Measurements from ENCODE around the gene WDR13.

WDR13 gene

DNA sequence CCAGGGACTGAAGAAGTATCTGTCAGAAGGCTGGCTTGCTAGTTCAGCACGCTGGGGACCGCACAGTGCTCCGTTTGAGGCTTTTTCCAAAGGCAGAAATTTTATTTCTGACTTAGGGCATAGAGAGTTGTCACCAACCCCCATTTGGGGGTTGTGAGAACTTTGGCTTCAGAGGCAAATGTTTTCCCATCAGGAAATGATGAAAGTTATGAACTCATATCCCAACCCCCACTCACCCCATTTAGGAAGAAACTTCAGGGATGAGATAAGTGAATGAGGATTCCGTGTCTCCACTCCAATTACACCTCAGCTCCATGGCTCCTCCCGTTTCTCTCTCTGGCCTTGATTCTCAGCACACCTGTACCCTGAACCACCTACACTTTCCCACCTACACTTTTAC is 4.3 kb upstream of the WDR13 start:
- TF ChIP-seq, protein P1, sequence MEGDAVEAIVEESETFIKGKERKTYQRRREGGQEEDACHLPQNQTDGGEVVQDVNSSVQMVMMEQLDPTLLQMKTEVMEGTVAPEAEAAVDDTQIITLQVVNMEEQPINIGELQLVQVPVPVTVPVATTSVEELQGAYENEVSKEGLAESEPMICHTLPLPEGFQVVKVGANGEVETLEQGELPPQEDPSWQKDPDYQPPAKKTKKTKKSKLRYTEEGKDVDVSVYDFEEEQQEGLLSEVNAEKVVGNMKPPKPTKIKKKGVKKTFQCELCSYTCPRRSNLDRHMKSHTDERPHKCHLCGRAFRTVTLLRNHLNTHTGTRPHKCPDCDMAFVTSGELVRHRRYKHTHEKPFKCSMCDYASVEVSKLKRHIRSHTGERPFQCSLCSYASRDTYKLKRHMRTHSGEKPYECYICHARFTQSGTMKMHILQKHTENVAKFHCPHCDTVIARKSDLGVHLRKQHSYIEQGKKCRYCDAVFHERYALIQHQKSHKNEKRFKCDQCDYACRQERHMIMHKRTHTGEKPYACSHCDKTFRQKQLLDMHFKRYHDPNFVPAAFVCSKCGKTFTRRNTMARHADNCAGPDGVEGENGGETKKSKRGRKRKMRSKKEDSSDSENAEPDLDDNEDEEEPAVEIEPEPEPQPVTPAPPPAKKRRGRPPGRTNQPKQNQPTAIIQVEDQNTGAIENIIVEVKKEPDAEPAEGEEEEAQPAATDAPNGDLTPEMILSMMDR (IDR thresholded peaks at IDR 0.05; ENCODE audit: insufficient read depth, missing control alignments) = no peak
- FAIRE-seq (no peak), DNase-seq (ENCODE audit: insufficient read length, low spot score) (no peak)

DNA sequence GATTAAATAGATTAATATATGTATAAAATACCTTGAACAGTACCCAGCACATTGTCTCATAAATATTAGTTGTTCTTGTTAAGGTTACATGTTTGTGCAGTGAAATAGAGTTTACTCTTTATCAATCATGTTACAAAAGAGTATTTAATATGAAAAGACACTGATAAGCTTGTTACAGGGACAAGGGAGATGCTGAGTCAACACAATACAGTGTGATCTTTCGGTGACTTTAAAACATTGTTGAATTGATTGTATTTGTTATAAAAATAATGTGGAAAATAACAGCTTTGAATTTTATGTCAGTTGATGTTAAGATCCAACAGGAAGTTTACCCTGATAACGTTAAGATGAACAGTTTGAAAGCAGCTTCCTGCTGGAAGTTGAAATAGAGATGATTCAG is 1.4 kb upstream of the WDR13 start:
- FAIRE-seq (no peak), DNase-seq (ENCODE audit: insufficient read length, low spot score) (no peak)
- TF ChIP-seq, protein P1 (IDR thresholded peaks at IDR 0.05; ENCODE audit: insufficient read depth, missing control alignments) = no peak

DNA sequence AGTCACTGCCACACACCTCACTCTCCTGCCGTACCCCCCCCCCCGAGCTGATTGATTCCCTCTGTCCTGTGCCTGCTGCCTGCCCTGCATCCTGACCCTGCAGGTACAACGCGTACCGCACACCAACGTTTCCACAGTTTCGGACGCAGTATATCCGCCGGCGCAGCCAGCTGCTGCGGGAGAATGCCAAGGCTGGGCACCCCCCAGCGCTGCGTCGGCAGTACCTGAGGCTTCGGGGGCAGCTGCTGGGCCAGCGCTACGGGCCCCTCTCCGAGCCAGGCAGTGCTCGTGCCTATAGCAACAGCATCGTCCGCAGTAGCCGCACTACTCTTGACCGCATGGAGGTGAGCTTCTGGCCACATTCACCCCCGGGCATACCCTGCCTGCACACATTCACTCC is 1.3 kb downstream of the WDR13 start:
- FAIRE-seq (no peak), DNase-seq (ENCODE audit: insufficient read length, low spot score) (no peak)
- TF ChIP-seq, protein P1 (IDR thresholded peaks at IDR 0.05; ENCODE audit: insufficient read depth, missing control alignments) = no peak

DNA sequence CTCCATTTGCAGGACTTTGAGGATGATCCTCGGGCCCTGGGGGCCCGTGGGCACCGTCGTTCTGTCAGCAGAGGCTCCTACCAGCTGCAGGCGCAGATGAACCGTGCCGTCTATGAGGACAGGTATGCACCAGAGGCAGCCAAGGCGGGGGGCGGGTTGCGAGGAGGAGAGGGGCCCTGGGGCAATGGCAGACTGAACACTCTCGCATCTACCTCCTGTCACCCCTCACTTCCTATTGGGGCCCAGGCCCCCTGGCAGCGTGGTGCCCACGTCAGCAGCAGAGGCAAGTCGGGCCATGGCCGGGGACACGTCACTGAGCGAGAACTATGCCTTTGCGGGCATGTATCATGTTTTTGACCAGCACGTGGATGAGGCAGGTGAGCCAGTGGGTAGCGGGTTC is 2.0 kb downstream of the WDR13 start:
- TF ChIP-seq, protein P1 (IDR thresholded peaks at IDR 0.05; ENCODE audit: insufficient read depth, missing control alignments) = no peak
- FAIRE-seq (no peak), DNase-seq (ENCODE audit: insufficient read length, low spot score) (no peak)

DNA sequence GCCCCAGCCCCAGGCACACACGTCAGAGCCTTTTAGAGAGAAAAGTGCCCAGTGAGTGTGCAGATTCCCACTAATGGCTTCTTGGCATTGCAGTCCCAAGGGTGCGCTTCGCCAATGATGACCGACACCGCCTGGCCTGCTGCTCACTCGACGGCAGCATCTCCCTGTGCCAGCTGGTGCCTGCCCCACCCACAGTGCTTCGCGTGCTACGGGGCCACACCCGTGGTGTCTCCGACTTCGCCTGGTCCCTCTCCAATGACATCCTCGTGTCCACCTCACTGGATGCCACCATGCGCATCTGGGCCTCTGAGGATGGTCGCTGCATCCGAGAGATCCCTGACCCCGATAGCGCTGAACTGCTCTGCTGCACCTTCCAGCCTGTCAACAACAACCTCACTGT is 2.9 kb downstream of the WDR13 start:
- TF ChIP-seq, protein P1 (IDR thresholded peaks at IDR 0.05; ENCODE audit: insufficient read depth, missing control alignments) = no peak
- DNase-seq (ENCODE audit: insufficient read length, low spot score) = no peak
- FAIRE-seq = no peak

DNA sequence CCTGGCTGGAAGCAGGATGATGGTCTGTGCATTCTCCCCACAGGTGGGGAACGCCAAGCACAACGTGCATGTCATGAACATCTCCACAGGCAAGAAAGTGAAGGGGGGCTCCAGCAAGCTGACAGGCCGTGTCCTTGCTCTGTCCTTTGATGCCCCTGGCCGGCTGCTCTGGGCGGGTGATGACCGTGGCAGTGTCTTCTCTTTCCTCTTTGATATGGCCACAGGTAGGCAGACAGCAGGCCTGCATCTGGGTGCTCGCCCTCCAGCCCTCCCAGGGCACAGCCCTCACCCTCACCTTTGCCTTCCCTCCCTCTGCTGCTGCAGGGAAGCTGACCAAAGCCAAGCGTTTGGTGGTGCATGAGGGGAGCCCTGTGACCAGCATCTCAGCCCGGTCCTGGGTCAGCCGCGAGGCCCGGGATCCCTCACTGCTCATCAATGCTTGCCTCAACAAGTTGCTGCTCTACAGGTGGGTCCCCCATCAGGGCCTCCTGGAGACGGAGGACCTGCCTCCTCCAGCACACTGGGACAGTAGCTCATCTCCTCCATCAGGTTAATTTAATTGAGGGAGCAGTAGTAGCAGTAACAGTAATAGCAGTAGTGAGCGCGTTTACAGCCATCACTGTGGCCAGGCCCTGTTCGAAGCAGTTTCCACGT is 4.6 kb downstream of the WDR13 start:
- TF ChIP-seq, protein P1 (IDR thresholded peaks at IDR 0.05; ENCODE audit: insufficient read depth, missing control alignments) = no peak
- FAIRE-seq = no peak
- no peak for DNase-seq (ENCODE audit: insufficient read length, low spot score)

DNA sequence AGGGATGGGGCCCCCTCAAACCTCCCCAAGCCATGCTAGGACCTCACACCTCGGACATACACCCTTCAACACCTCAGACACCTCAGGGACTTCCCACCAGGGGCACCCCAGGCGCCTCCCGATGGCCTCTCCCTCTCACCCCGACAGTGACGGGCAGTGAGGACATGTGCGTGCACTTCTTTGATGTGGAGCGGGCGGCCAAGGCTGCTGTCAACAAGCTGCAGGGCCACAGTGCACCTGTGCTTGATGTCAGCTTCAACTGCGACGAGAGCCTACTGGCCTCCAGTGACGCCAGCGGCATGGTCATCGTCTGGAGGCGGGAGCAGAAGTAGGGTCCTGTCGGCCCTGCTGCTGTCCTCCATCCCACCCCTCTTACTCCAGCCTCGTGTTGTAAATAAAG is 7.4 kb downstream of the WDR13 start:
- TF ChIP-seq, protein P1 (IDR thresholded peaks at IDR 0.05; ENCODE audit: insufficient read depth, missing control alignments) = no peak
- DNase-seq (ENCODE audit: insufficient read length, low spot score) = no peak
- FAIRE-seq = no peak
